Neural progenitor cell (in vitro differentiated cells): ENCODE data around the gene USP7. TPM values are rescaled to one million over a fixed set of nuclear protein-coding genes. Genes with fewer than 3 reads are reported as not detected.

Experiments
- DNase-seq: peaks from one replicate; pipeline ENCODE4 v3.0.0-alpha.2; 2016; ENCODE audit warnings: low spot score
- H2AFZ ChIP-seq: fragments of 200-600 bp; sonication (generic); replicated peaks from 2 replicates; pipeline ENCODE4 v1.6.1; 2016; ENCODE audit warnings: antibody characterized with exemption
- H3F3A ChIP-seq: fragments of 200-600 bp; sonication (generic); 2 replicates; pipeline ENCODE4 v1.6.1; 2016; ENCODE audit warnings: antibody characterized with exemption, low read depth
- H3K27ac ChIP-seq: fragments of 200-600 bp; sonication (generic); 2 replicates; pipeline ENCODE4 v1.5.1; 2016; ENCODE audit warnings: mild to moderate bottlenecking
- H3K27me3 ChIP-seq: fragments of 200-600 bp; sonication (generic); 2 replicates; pipeline ENCODE4 v1.6.1; 2016; ENCODE audit warnings: mild to moderate bottlenecking, moderate library complexity
- H3K36me3 ChIP-seq: fragments of 200-600 bp; sonication (generic); 2 replicates; pipeline ENCODE4 v1.5.1; 2016
- H3K4me1 ChIP-seq: fragments of 200-600 bp; sonication (generic); 2 replicates; pipeline ENCODE4 v1.6.1; 2016; ENCODE audit warnings: mixed run types
- H3K4me2 ChIP-seq: fragments of 200-600 bp; sonication (generic); 2 replicates; pipeline ENCODE4 v1.6.1; 2016
- H3K4me3 ChIP-seq: fragments of 200-600 bp; sonication (generic); 2 replicates; pipeline ENCODE4 v1.5.1; 2016
- H3K79me2 ChIP-seq: fragments of 200-600 bp; sonication (generic); 2 replicates; pipeline ENCODE4 v1.6.1; 2016; ENCODE audit warnings: low read depth
- H3K9ac ChIP-seq: fragments of 200-600 bp; sonication (generic); 2 replicates; pipeline ENCODE4 v1.6.1; 2016
- H3K9me3 ChIP-seq: fragments of 200-600 bp; sonication (generic); 2 replicates; pipeline ENCODE4 v1.5.1; 2016; ENCODE audit warnings: low read depth
- H4K20me1 ChIP-seq: fragments of 200-600 bp; sonication (generic); 2 replicates; pipeline ENCODE4 v1.6.1; 2016; ENCODE audit warnings: low read depth
- H3K27ac Mint-ChIP-seq: 3 replicates; pipeline ENCODE4 v1.8.0; 2021; ENCODE audit warnings: mixed read lengths
- H3K27me3 Mint-ChIP-seq: 2 replicates; pipeline ENCODE4 v1.8.0; 2022; ENCODE audit warnings: low read depth, mild to moderate bottlenecking, inconsistent platforms, moderate library complexity, mixed read lengths; ENCODE audit not compliant: insufficient read depth
- H3K36me3 Mint-ChIP-seq: 3 replicates; pipeline ENCODE4 v1.8.0; 2021; ENCODE audit warnings: mixed read lengths
- H3K4me1 Mint-ChIP-seq: 3 replicates; pipeline ENCODE4 v1.8.0; 2021; ENCODE audit warnings: mixed read lengths
- H3K4me3 Mint-ChIP-seq: 3 replicates; pipeline ENCODE4 v1.8.0; 2021; ENCODE audit warnings: mild to moderate bottlenecking, moderate library complexity, mixed read lengths
- H3K9me3 Mint-ChIP-seq: 3 replicates; pipeline ENCODE4 v1.8.0; 2020; ENCODE audit warnings: mixed read lengths
- CTCF ChIP-seq: fragments of 200-600 bp; sonication (generic); IDR thresholded peaks from 2 replicates; pipeline ENCODE4 v1.5.1; 2017; ENCODE audit warnings: antibody characterized with exemption, mild to moderate bottlenecking
- EZH2 ChIP-seq: fragments of 200-600 bp; sonication (generic); IDR thresholded peaks from 2 replicates; pipeline ENCODE4 v1.6.1; 2017; ENCODE audit warnings: antibody characterized with exemption, mild to moderate bottlenecking, moderate library complexity
- EZH2phosphoT487 ChIP-seq: fragments of 200-600 bp; sonication (generic); IDR thresholded peaks from 2 replicates; pipeline ENCODE4 v1.6.1; 2017; ENCODE audit warnings: antibody characterized with exemption
- total RNA-seq: library from RNA; depleted of rRNA; stranded (reverse); fragments of >200 nt; gene quantifications from 2 replicates; pipeline ENCODE4 v1.2.3, GENCODE V29; 2015; ENCODE audit warnings: low replicate concordance

The USP7 gene
- total RNA-seq, 1 donor from 2014 or later, result 90.3 TPM

- Histone ChIP-seq H3K9ac (no peak overlapping the region), H3K4me3 (no peak overlapping the region), H3K79me2 (peaks cover 100% of the 10 kb centered on the region), H4K20me1 (peaks cover 100% of the 10 kb centered on the region), H2AFZ (no peak overlapping the region), H3K4me1 (peaks cover 48% of the 10 kb centered on the region), H3K36me3 (no peaks in the 10 kb centered on the region), H3K4me2 (no peak overlapping the region), H3F3A (peaks cover 27% of the 10 kb centered on the region), H3K27me3 (no peaks in the 10 kb centered on the region), H3K27ac (no peak overlapping the region), H3K9me3 (no peaks in the 10 kb centered on the region)
- H3K36me3 Mint-ChIP-seq, result peaks cover 2% of the 10 kb centered on the region
- no peaks in the 10 kb centered on the region for H3K9me3 Mint-ChIP-seq
- H3K4me3 Mint-ChIP-seq, result no peak overlapping the region
- TF ChIP-seq EZH2phosphoT487 (no peak), EZH2 (no peak), CTCF (no peak)
- no peaks in the 10 kb centered on the region for H3K27me3 Mint-ChIP-seq
- no peak for DNase-seq
- peaks cover 62% of the 10 kb centered on the region for H3K4me1 Mint-ChIP-seq
- H3K27ac Mint-ChIP-seq, result peak overlapping the region; percentile 43
Observed at GRCh38 chr16:8948069-8948593, 15.6 kb downstream of the USP7 start.

- Histone ChIP-seq H2AFZ (no peak overlapping the region), H3K4me3 (no peak overlapping the region), H3K4me1 (peaks cover 42% of the 10 kb centered on the region), H3F3A (peaks cover 26% of the 10 kb centered on the region), H3K27ac (no peak overlapping the region), H3K27me3 (no peaks in the 10 kb centered on the region), H3K9me3 (no peaks in the 10 kb centered on the region), H3K9ac (no peak overlapping the region), H3K79me2 (peaks cover 100% of the 10 kb centered on the region), H3K4me2 (no peak overlapping the region), H3K36me3 (no peaks in the 10 kb centered on the region), H4K20me1 (peaks cover 100% of the 10 kb centered on the region)
- no peak overlapping the region for H3K4me3 Mint-ChIP-seq
- TF ChIP-seq EZH2 (no peak), CTCF (no peak), EZH2phosphoT487 (no peak)
- no peak overlapping the region for H3K27ac Mint-ChIP-seq
- H3K36me3 Mint-ChIP-seq, result peaks cover 2% of the 10 kb centered on the region
- DNase-seq, result no peak
- no peaks in the 10 kb centered on the region for H3K9me3 Mint-ChIP-seq
- H3K27me3 Mint-ChIP-seq, result no peaks in the 10 kb centered on the region
- peaks cover 55% of the 10 kb centered on the region for H3K4me1 Mint-ChIP-seq
Observed at GRCh38 chr16:8946544-8946943, 17.2 kb downstream of the USP7 start.

- no peak overlapping the region for H3K27ac ChIP-seq
- Mint-ChIP-seq H3K4me1 (peaks cover 52% of the 10 kb centered on the region), H3K27ac (no peak overlapping the region), H3K36me3 (peaks cover 2% of the 10 kb centered on the region), H3K27me3 (no peaks in the 10 kb centered on the region), H3K9me3 (no peaks in the 10 kb centered on the region), H3K4me3 (no peak overlapping the region)
- H3K9me3 ChIP-seq, result no peaks in the 10 kb centered on the region
- H3F3A ChIP-seq, result peaks cover 24% of the 10 kb centered on the region
- no peaks in the 10 kb centered on the region for H3K27me3 ChIP-seq
- no peak overlapping the region for H2AFZ ChIP-seq
- H4K20me1 ChIP-seq, result peaks cover 98% of the 10 kb centered on the region
- H3K4me3 ChIP-seq, result no peak overlapping the region
- H3K4me1 ChIP-seq, result peaks cover 34% of the 10 kb centered on the region
- TF ChIP-seq CTCF (no peak), EZH2 (no peak), EZH2phosphoT487 (no peak)
- H3K4me2 ChIP-seq, result no peak overlapping the region
- H3K79me2 ChIP-seq, result peaks cover 100% of the 10 kb centered on the region
- H3K9ac ChIP-seq, result no peak overlapping the region
- no peaks in the 10 kb centered on the region for H3K36me3 ChIP-seq
- DNase-seq, result no peak
Observed at GRCh38 chr16:8945626-8946296, 17.9 kb downstream of the USP7 start.
